HEK293 (cell line): Measurements from ENCODE around the gene SLC37A4.

Experiments used
- AEBP2 ChIP-seq: fragments of 450-650 bp; formaldehyde crosslinking; IDR thresholded peaks from 2 replicates; pipeline ENCODE4 v1.5.1; 2016; ENCODE audit warnings: missing biosample characterization, missing genetic modification characterization, borderline replicate concordance
- BCL11B ChIP-seq: fragments of 450-650 bp; formaldehyde crosslinking; IDR thresholded peaks from 2 replicates; pipeline ENCODE4 v1.5.1; 2016; ENCODE audit warnings: low read depth, missing biosample characterization, missing genetic modification characterization
- GLI4 ChIP-seq: fragments of 450-650 bp; formaldehyde crosslinking; IDR thresholded peaks from 2 replicates; pipeline ENCODE4 v1.5.1; 2016; ENCODE audit warnings: missing biosample characterization, missing genetic modification characterization
- HOXC10 ChIP-seq: sonication (generic); formaldehyde crosslinking; IDR thresholded peaks from 2 replicates; pipeline ENCODE4 v1.8.1; 2023; ENCODE audit warnings: mild to moderate bottlenecking, missing genetic modification reagents
- KLF7 ChIP-seq: fragments of 450-650 bp; formaldehyde crosslinking; IDR thresholded peaks from 2 replicates; pipeline ENCODE4 v1.5.1; 2016; ENCODE audit warnings: missing biosample characterization, missing genetic modification characterization, borderline replicate concordance
- ZBTB10 ChIP-seq: fragments of 450-650 bp; formaldehyde crosslinking; IDR thresholded peaks from 2 replicates; pipeline ENCODE4 v1.5.1; 2016; ENCODE audit warnings: missing biosample characterization, missing genetic modification characterization
- ZFP37 ChIP-seq: fragments of 450-650 bp; formaldehyde crosslinking; IDR thresholded peaks from 2 replicates; pipeline ENCODE4 v1.5.1; 2016; ENCODE audit warnings: missing biosample characterization, missing genetic modification characterization
- ZNF10 ChIP-seq: fragments of 450-650 bp; formaldehyde crosslinking; IDR thresholded peaks from 2 replicates; pipeline ENCODE4 v1.5.1; 2017; ENCODE audit warnings: missing biosample characterization, missing genetic modification characterization
- ZNF184 ChIP-seq: fragments of 450-650 bp; IDR thresholded peaks from 2 replicates; pipeline ENCODE4 v1.5.1; 2018; ENCODE audit warnings: missing biosample characterization, mild to moderate bottlenecking, missing genetic modification characterization
- ZNF26 ChIP-seq: fragments of 450-650 bp; formaldehyde crosslinking; IDR thresholded peaks from 2 replicates; pipeline ENCODE4 v1.5.1; 2016; ENCODE audit warnings: missing biosample characterization, missing genetic modification characterization
- ZNF335 ChIP-seq: fragments of 450-650 bp; formaldehyde crosslinking; conservative IDR thresholded peaks from 2 replicates; pipeline ENCODE4 v1.5.1; 2016; ENCODE audit warnings: missing biosample characterization, missing genetic modification characterization
- ZNF366 ChIP-seq: fragments of 450-650 bp; formaldehyde crosslinking; conservative IDR thresholded peaks from 2 replicates; pipeline ENCODE4 v1.5.1; 2016; ENCODE audit warnings: missing biosample characterization, missing genetic modification characterization
- ZNF391 ChIP-seq: fragments of 450-650 bp; formaldehyde crosslinking; IDR thresholded peaks from 2 replicates; pipeline ENCODE4 v1.5.1; 2016; ENCODE audit warnings: low read depth, missing biosample characterization, missing genetic modification characterization, borderline replicate concordance
- ZNF394 ChIP-seq: fragments of 450-650 bp; formaldehyde crosslinking; IDR thresholded peaks from 2 replicates; pipeline ENCODE4 v1.5.1; 2016; ENCODE audit warnings: missing biosample characterization, missing genetic modification characterization, mild to moderate bottlenecking, moderate library complexity, borderline replicate concordance
- ZNF513 ChIP-seq: fragments of 450-650 bp; IDR thresholded peaks from 2 replicates; pipeline ENCODE4 v1.5.1; 2018; ENCODE audit warnings: missing biosample characterization, missing genetic modification characterization
- ZNF529 ChIP-seq: fragments of 450-650 bp; formaldehyde crosslinking; IDR thresholded peaks from 2 replicates; pipeline ENCODE4 v1.5.1; 2017; ENCODE audit warnings: missing genetic modification characterization, missing biosample characterization; ENCODE audit not compliant: insufficient replicate concordance
- ZNF580 ChIP-seq: fragments of 450-650 bp; formaldehyde crosslinking; IDR thresholded peaks from 2 replicates; pipeline ENCODE4 v1.5.1; 2016; ENCODE audit warnings: missing biosample characterization, missing genetic modification characterization
- ZNF621 ChIP-seq: fragments of 450-650 bp; formaldehyde crosslinking; IDR thresholded peaks from 2 replicates; pipeline ENCODE4 v1.5.1; 2017; ENCODE audit warnings: missing biosample characterization, missing genetic modification characterization
- ZNF624 ChIP-seq: fragments of 450-650 bp; formaldehyde crosslinking; IDR thresholded peaks from 2 replicates; pipeline ENCODE4 v1.5.1; 2017; ENCODE audit warnings: missing biosample characterization, missing genetic modification characterization
- ZNF677 ChIP-seq: fragments of 450-650 bp; IDR thresholded peaks from 2 replicates; pipeline ENCODE4 v1.5.0; 2018; ENCODE audit warnings: missing biosample characterization, mild to moderate bottlenecking, missing genetic modification characterization, moderate library complexity
- ZNF701 ChIP-seq: fragments of 450-650 bp; formaldehyde crosslinking; IDR thresholded peaks from 2 replicates; pipeline ENCODE4 v1.5.1; 2016; ENCODE audit warnings: missing biosample characterization, missing genetic modification characterization
- ZNF776 ChIP-seq: fragments of 450-650 bp; formaldehyde crosslinking; IDR thresholded peaks from 2 replicates; pipeline ENCODE4 v1.5.0; 2017; ENCODE audit warnings: missing biosample characterization, missing genetic modification characterization, borderline replicate concordance
- ZSCAN16 ChIP-seq: fragments of 450-650 bp; formaldehyde crosslinking; IDR thresholded peaks from 2 replicates; pipeline ENCODE4 v1.5.1; 2016; ENCODE audit warnings: missing biosample characterization, missing genetic modification characterization
- TF ChIP-seq, protein P1 (sequence below): sonication (generic); formaldehyde crosslinking; IDR thresholded peaks from 2 replicates; pipeline ENCODE4 v1.8.1; 2022; ENCODE audit warnings: mild to moderate bottlenecking, moderate library complexity, missing genetic modification reagents
- TF ChIP-seq, protein P2 (sequence below): fragments of 450-650 bp; formaldehyde crosslinking; IDR thresholded peaks from 2 replicates; pipeline ENCODE4 v1.5.1; 2016; ENCODE audit warnings: missing biosample characterization, missing genetic modification characterization
- TF ChIP-seq, protein P3 (sequence below): fragments of 450-650 bp; formaldehyde crosslinking; IDR thresholded peaks from 2 replicates; pipeline ENCODE4 v1.5.1; 2016; ENCODE audit warnings: missing biosample characterization, missing genetic modification characterization

The SLC37A4 gene

GRCh38 chr11:119018074-119018938, 12.4 kb downstream of the SLC37A4 start, which contains the start of the genes RPS25 and TRAPPC4 (continued):
- TF ChIP-seq ZNF26 (tag by site-specific recombination), result no peak
- TF ChIP-seq, protein P1, sequence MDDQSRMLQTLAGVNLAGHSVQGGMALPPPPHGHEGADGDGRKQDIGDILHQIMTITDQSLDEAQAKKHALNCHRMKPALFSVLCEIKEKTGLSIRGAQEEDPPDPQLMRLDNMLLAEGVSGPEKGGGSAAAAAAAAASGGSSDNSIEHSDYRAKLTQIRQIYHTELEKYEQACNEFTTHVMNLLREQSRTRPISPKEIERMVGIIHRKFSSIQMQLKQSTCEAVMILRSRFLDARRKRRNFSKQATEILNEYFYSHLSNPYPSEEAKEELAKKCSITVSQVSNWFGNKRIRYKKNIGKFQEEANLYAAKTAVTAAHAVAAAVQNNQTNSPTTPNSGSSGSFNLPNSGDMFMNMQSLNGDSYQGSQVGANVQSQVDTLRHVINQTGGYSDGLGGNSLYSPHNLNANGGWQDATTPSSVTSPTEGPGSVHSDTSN (CRISPR knock-in tag), result no peak
- peak; percentile 94 for TF ChIP-seq ZNF513 (tag by site-specific recombination)
- TF ChIP-seq ZNF624 (tag by site-specific recombination), result no peak
- TF ChIP-seq ZNF529 (tag by site-specific recombination), result no peak
- TF ChIP-seq ZNF677 (tag by site-specific recombination), result no peak
- TF ChIP-seq ZNF391 (tag by site-specific recombination), result no peak
- no peak for TF ChIP-seq ZNF701 (tag by site-specific recombination)
- TF ChIP-seq ZNF776 (tag by site-specific recombination), result no peak
- TF ChIP-seq KLF7 (tag by site-specific recombination), result 0 out of 2 replicates have a peak, but pooled peaks have one; percentile 31
- TF ChIP-seq ZFP37 (tag by site-specific recombination), result no peak
- no peak for TF ChIP-seq AEBP2 (tag by site-specific recombination)
- TF ChIP-seq ZNF394, result no peak
- TF ChIP-seq ZNF10, result no peak
- no peak for TF ChIP-seq ZNF621
- TF ChIP-seq ZNF366 (tag by site-specific recombination), result no peak
- TF ChIP-seq ZNF580 (tag by site-specific recombination), result peak; percentile 99
- TF ChIP-seq BCL11B (tag by site-specific recombination), result no peak
- TF ChIP-seq GLI4 (tag by site-specific recombination), result no peak
- TF ChIP-seq, protein P2, sequence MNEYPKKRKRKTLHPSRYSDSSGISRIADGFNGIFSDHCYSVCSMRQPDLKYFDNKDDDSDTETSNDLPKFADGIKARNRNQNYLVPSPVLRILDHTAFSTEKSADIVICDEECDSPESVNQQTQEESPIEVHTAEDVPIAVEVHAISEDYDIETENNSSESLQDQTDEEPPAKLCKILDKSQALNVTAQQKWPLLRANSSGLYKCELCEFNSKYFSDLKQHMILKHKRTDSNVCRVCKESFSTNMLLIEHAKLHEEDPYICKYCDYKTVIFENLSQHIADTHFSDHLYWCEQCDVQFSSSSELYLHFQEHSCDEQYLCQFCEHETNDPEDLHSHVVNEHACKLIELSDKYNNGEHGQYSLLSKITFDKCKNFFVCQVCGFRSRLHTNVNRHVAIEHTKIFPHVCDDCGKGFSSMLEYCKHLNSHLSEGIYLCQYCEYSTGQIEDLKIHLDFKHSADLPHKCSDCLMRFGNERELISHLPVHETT (tag by site-specific recombination), result no peak
- TF ChIP-seq, protein P3, sequence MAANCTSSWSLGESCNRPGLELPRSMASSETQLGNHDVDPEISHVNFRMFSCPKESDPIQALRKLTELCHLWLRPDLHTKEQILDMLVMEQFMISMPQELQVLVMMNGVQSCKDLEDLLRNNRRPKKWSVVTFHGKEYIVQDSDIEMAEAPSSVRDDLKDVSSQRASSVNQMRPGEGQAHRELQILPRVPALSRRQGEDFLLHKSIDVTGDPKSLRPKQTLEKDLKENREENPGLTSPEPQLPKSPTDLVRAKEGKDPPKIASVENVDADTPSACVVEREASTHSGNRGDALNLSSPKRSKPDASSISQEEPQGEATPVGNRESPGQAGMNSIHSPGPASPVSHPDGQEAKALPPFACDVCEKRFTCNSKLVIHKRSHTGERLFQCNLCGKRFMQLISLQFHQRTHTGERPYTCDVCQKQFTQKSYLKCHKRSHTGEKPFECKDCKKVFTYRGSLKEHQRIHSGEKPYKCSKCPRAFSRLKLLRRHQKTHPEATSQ (tag by site-specific recombination), result no peak
- peak; percentile 99 for TF ChIP-seq ZNF335 (tag by site-specific recombination)
- TF ChIP-seq ZBTB10, result no peak
- no peak for TF ChIP-seq ZNF184 (tag by site-specific recombination)
- no peak for TF ChIP-seq HOXC10 (CRISPR knock-in tag)
- no peak for TF ChIP-seq ZSCAN16
